ENCODE data around the gene PLEKHA1. TPM values are rescaled to one million over a fixed set of nuclear protein-coding genes. Genes with fewer than 3 reads are reported as not detected.

Gene PLEKHA1
- total RNA-seq, 1 experiment from 2014 or later: 30.6 TPM

GRCh38 chr10:122387572-122387971, 13.1 kb downstream of the PLEKHA1 start:
- DNase-seq (ENCODE audit: low read depth, low spot score): no peak
- ChIA-PET RAD21 (ENCODE audit: low non-redundant PET in 1 of 2, low total read pairs in 2 of 2, uncharacterized antibody in 2 of 2, unreplicated experiment in 2 of 2) (no interaction called here), CTCF (interaction anchor here (1.0 to 1.9 kb wide), 2 partner anchors 13 to 44 kb away, joined by 3 to 7 read pairs; partner anchors contain the start of gene PLEKHA1), POLR2A (interaction anchor here (1.4 kb wide), 1 partner anchor 14 kb away, joined by 3 read pairs; no protein-coding TSS in a partner anchor)
- TF ChIP-seq SRF (IDR thresholded peaks at IDR 0.05; ENCODE audit: low read depth): no peak
- no peak for TF ChIP-seq RAD21 (IDR thresholded peaks at IDR 0.05; ENCODE audit: low read depth)
- TF ChIP-seq SP1 (IDR thresholded peaks at IDR 0.05; ENCODE audit: low read depth): no peak
- no peak for TF ChIP-seq CBX3 (IDR thresholded peaks at IDR 0.05; ENCODE audit: low read depth)
- no peak for TF ChIP-seq CTCF (IDR thresholded peaks at IDR 0.05 in 2 of 3, conservative IDR thresholded peaks at IDR 0.05 in 1 of 3; ENCODE audit: borderline replicate concordance in 1 of 3, insufficient read depth in 1 of 3, low read depth in 2 of 3, low read length in 2 of 3)
- no peak for TF ChIP-seq SIN3A (IDR thresholded peaks at IDR 0.05; ENCODE audit: low read depth)
- TF ChIP-seq TCF7L2 (IDR thresholded peaks at IDR 0.05; ENCODE audit: borderline replicate concordance, extremely low read depth, insufficient read depth, insufficient read length): no peak
- no peak for TF ChIP-seq ATF3 (IDR thresholded peaks at IDR 0.05)
- TF ChIP-seq MAX (IDR thresholded peaks at IDR 0.05): no peak
- TF ChIP-seq JUND (IDR thresholded peaks at IDR 0.05): no peak
- no peak for TF ChIP-seq EGR1 (IDR thresholded peaks at IDR 0.05; ENCODE audit: low read depth)
- TF ChIP-seq CEBPB (IDR thresholded peaks at IDR 0.05; ENCODE audit: low read depth): no peak
- TF ChIP-seq EZH2 (IDR thresholded peaks at IDR 0.05): no peak
- no peak for TF ChIP-seq ZFX (IDR thresholded peaks at IDR 0.05)
- TF ChIP-seq ELF1 (IDR thresholded peaks at IDR 0.05; ENCODE audit: borderline replicate concordance, low read depth): no peak
- TF ChIP-seq ZBTB33 (IDR thresholded peaks at IDR 0.05; ENCODE audit: extremely low read depth, insufficient replicate concordance, low read length): no peak
- TF ChIP-seq POLR2AphosphoS5 (IDR thresholded peaks at IDR 0.05; ENCODE audit: low read depth, low read length): no peak
- no peak for TF ChIP-seq FOSL1 (IDR thresholded peaks at IDR 0.05; ENCODE audit: low read depth)
- no peak for TF ChIP-seq REST (IDR thresholded peaks at IDR 0.05; ENCODE audit: low read depth)
- TF ChIP-seq EZH2phosphoT487 (IDR thresholded peaks at IDR 0.05; ENCODE audit: borderline replicate concordance): no peak
- Histone ChIP-seq H2AFZ (ENCODE audit: low read depth, low read length, poor library complexity, severe bottlenecking) (no peak overlapping the region), H3K9me2 (ENCODE audit: insufficient read depth) (no peaks in the 10 kb centered on the region), H3K36me3 (ENCODE audit: control insufficient read depth in 1 of 2, insufficient read depth in 2 of 2, low read length in 2 of 2) (no peaks in the 10 kb centered on the region; a peak in 1 of 4 replicates), H3K4me1 (ENCODE audit: control insufficient read depth in 1 of 2, insufficient read depth in 2 of 2, low read length in 2 of 2) (no peaks in the 10 kb centered on the region), H3K27ac (ENCODE audit: low read depth, low read length) (no peak overlapping the region), H3K79me2 (ENCODE audit: insufficient read depth, low read length) (peaks cover 61% of the 10 kb centered on the region), H4K20me1 (ENCODE audit: insufficient read depth) (no peaks in the 10 kb centered on the region), H3K27me3 (ENCODE audit: insufficient read depth, low read length) (no peaks in the 10 kb centered on the region), H3K4me2 (ENCODE audit: low read length) (no peak overlapping the region), H3K9me3 (ENCODE audit: control insufficient read depth in 1 of 2, insufficient read depth in 1 of 2, low read depth in 1 of 2, low read length in 2 of 2) (no peaks in the 10 kb centered on the region), H3K9ac (ENCODE audit: low read length) (no peak overlapping the region), H3K4me3 (replicated peaks in 1 of 2; ENCODE audit: low read depth in 1 of 2, low read length in 2 of 2) (no peak overlapping the region)
- no TSS peak for BruUV-seq (replicated peaks)
- intact Hi-C loops (cut with micrococcal nuclease): no loop called here
- ATAC-seq: no peak
